GM12872 (cell line): ENCODE measurements around the gene LYPD6.

Experiments
- CTCF ChIP-seq: IDR thresholded peaks from 3 replicates; pipeline ENCODE4 v1.5.1; 2011; ENCODE audit warnings: low read depth, mild to moderate bottlenecking, low read length, moderate library complexity; ENCODE audit not compliant: insufficient read depth

Gene LYPD6

GRCh38 chr2:149441255-149441654 is 110.9 kb downstream of the LYPD6 start:
- no peak for TF ChIP-seq CTCF

- TF ChIP-seq CTCF, result no peak
Measured at GRCh38 chr2:149442346-149442745, 112.0 kb downstream of the LYPD6 start.

GRCh38 chr2:149443150-149443549 is 112.8 kb downstream of the LYPD6 start:
- TF ChIP-seq CTCF, result no peak

- no peak for TF ChIP-seq CTCF
Measured at GRCh38 chr2:149446748-149447147, 116.4 kb downstream of the LYPD6 start.

- no peak for TF ChIP-seq CTCF
Measured at GRCh38 chr2:149448315-149448714, 117.9 kb downstream of the LYPD6 start.

- TF ChIP-seq CTCF, result no peak
Measured at GRCh38 chr2:149449017-149449416, 118.6 kb downstream of the LYPD6 start.

- TF ChIP-seq CTCF, result no peak
Measured at GRCh38 chr2:149451417-149452165, 121.2 kb downstream of the LYPD6 start.
